Activated CD4-positive, CD25-positive, alpha-beta regulatory T cell treated with anti-CD3 and anti-CD28 coated beads, Interleukin-2, amount 50 U/mL, for 16 hours (primary cell): ENCODE data around the gene SLC49A3.
"Not testable (repeated sequence)": the region's sequence is repeated elsewhere in the genome, so short reads cannot be mapped to it uniquely, and the experiment has no call there.

Experiments used
- DNase-seq: peaks from one replicate; pipeline ENCODE4 v3.0.0-alpha.2; 2020; ENCODE audit warnings: low read depth, low spot score

Gene SLC49A3

DNA sequence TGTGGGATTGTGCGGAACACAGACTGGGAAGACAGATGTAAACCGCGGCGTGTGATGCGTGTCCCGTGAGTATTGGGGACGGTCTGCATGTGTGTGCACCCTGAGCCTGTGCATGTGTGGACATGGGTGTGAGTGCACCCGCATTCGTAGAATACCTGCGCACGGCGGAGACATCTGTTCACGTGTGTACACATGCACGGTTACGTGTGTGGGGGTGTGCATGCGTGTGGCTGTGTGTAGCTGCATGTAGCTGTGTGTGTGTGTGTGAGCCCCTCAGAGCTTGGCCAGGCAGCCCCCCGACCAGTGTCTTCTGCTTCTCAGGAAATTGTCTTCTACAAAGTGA, 34.5 kb downstream of the SLC49A3 start:
- no peak for DNase-seq

DNA sequence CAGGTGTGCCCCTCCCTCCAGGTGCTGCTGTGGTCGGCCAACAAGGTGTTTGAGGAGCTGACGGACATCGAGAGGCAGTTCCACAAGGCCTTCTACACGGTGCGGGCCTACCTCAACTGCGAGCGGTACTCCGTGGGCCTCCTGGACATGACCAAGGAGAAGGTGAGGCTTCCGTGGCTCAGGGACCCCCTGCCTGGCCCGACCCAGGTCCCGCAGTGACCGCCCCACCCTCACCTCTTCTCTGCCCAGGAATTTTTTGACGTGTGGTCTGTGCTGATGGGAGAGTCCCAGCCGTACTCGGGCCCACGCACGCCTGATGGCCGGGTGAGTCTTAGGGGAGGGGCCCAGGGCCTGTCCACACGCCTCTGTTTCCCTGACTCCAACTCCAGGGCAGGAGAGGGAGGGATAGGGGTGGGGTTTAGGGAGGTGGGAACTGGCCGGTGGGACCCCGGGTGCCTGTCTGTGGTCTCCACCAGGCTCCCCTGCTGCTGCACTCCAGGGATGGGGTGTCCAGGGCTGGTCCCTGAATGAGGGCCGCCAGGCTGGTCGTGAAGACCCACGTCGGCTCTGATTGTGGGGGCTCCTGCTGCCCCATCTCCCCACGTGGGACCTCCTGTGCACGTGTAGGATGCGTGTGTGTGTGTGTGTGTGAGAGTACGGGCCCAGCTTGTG, 35.0 kb downstream of the SLC49A3 start:
- no peak for DNase-seq

DNA sequence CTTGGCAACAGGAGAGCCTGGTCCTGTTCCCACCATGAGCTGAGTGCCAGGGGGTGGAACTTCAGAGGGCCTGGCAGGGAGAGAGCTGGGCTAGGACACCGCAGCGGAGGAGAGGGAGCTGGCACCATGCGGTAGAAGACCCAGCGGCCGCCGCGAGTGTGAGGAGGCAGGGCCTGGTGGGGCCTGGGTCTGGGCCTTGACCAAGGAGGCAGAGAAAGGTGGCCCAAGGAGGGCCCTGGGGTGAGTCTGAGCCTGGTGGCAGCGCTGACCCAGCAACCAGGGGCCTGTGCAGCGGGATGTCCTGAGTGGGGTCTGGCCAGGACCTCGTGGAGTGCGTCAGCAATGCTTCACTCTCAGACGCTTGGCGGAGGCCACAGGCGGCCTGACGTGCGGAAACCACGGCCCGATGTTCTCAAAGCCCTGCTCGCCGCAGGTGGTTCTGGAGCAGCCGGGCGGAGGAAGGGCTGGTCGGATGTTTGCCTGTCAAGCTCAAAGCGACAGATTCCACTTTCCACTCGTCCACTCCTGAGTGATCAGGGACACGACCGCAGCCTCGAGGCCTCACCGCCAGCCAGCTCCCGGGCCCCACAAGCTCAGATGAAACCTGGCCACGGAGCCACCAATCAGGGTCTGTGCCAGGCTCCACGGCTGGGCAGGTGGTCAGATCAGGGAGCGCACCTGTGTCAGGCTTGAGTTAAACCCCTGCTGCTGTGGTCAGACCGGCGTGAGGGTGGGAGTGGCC, 35.7 kb downstream of the SLC49A3 start:
- DNase-seq, result no peak

DNA sequence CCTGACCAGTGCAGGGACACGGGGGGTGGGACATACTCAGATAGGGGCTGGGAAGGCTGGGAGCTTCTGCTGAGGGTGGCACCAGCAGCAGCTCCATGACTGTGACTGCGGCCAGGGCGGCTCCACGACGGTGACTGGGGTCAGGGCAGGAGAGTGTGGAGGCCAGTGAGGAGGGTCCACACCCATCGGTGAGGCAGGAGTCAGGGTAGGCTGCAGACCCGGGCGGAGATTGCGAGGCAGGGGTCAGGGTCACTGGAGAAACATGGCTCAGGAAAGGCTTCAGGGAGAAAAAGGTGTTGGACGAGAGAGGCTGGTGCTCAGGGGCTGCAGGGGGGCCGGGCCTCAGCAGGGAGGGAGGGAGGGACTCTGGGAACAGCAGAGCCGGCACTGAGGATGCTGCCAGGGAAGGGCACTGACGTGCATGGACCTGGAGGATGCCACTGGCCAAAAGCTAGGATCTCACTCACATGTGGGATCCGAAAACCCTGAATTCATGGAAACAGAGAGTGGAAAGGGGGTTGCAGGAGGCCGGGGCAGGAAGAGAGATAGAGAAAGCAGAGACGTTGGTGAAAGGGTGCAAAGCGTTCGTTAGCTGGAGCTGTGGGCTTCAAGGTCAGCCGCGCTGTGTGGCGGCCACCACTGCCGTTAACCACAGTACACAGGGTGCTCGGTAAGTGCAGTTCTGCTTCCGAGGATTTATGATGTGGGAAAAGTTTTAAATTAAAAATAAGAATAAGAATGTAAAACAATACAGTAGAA, 36.9 kb downstream of the SLC49A3 start:
- no peak for DNase-seq

DNA sequence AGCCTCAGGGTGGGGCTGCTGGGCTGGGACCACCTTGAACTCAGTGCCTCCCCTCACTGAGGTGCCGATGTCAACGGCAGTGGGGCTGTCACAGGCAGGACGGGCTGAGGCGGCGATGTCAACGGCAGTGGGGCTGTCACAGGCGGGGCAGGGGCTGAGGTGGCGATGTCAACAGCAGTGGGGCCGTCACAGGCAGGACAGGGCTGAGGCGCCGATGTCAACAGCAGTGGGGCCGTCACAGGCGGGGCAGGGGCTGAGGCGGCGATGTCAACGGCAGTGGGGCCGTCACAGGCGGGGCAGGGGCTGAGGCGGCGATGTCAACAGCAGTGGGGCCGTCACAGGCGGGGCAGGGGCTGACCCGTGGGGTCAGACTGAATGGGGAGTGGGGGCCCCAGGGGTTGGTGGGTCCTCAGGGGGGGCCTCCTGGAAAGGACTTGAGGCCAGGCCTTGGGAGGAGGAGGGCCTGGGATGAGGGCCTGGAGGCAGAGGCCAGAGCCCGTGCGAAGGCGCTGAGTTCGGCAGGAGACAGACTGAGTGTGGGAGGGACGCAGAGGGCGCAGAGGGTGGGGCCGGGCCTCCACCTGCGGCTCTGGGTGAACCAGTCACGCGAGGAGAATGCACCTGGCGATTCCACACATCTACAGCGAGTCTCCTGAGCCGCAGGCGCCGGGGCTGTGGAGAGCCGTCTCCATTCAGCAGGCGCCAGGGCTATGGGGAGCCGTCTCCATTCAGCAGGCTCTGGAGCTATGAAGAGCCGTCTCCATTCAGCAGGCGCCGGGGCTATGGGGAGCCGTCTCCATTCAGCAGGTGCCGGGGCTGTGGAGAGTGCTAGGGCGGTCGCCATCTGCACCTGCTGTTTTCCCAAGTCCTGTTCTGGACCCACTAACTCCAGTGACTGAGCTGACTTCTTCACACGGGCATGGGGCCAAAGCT, 37.7 kb downstream of the SLC49A3 start:
- DNase-seq, result no peak

DNA sequence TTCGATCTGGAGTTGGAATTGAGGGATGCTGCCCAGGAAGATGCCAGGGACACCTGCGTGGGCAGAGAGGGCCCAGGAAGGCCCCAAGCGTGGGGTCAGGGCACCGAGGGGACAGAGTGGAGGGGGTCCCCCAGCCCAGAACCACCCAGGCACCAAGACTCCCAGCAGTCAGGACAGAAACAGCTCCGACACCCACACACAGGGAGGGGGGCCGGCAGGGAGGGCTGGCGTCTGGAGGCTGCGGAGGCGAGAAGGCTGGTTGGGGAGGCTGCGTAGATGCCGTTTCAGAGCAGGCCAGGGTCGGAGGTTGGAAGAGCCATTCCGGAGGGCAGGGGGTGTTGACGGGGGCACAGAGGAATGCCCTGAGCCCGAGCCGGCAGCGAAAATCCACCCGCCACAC, 38.5 kb downstream of the SLC49A3 start:
- DNase-seq, result no peak

DNA sequence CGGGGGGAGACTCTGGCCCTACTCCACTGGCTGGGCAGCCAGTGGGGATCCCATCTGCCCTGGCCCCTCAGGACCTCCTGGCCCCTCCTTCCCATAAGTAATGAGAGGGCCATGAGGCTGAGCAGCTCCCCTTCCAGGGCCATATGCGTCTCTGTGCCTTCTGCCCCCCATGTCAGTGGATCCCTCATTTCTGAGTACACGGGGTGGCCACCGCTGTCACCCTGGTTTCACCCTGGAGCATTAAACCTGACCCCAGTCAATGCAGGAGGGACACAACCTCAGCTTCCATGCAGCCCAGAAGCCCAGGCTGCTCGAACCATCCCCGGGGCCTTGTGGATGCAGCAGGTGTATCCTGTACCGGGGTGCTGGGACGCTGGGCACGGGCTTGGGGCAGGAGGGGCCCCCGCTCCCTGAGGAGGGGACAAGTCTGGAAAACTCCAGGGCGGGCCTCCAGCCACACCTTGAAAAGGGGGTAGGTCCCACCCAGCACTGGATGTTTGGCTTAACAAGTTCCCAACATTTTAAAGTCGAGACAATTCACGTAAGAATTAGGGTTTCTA, 39.1 kb downstream of the SLC49A3 start:
- DNase-seq, result no peak

DNA sequence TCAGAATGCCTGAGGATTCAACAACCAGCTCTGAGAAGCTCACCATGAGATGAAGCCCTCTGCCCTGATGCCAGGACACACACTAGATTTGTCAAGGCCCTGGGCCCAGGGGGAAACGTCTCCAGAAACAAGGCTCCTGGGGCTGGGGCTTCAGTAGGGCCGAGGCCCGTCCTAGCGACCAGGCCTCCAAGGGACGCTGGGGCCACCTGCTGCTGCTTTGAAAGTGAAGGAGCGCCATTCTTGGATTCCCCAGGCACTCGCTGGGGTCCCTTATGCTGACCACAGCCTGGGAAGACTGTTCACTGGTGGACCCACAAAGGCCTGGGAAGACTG, 39.7 kb downstream of the SLC49A3 start:
- DNase-seq, result no peak

DNA sequence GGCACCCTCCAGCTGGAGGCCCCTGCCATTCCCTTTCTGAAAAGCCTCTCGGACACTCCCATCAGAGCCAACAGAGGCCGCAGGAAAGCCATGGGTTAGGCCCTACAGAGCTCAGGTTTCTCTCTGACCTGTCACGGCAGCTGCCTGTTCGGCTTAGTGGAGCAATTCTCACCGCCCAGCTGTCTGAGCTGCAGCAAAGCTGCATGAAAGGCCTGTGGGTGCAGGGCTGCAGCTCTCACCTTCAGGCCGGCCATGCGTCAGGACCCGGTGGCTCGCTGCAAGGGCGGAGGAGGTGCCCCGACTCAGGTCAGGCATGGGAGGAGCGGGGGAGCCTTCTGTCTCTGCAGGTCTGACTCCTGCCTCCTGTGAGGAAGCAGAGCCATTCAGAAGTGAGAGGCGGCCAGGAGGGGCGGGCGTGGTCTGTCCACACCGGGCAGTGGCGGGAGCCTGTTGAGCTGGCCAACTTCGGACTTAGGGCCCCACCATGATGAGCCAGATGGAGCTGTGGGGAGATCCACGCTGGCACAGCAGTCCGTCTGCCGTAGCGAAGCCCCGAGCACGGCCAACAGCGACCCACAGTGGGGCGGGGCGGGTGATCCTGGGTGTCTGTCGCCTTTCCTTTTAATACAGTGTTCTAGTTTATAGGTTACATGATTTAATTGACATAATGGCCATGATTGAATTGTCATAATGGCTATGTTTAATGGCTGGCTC, 40.2 kb downstream of the SLC49A3 start:
- no peak for DNase-seq

DNA sequence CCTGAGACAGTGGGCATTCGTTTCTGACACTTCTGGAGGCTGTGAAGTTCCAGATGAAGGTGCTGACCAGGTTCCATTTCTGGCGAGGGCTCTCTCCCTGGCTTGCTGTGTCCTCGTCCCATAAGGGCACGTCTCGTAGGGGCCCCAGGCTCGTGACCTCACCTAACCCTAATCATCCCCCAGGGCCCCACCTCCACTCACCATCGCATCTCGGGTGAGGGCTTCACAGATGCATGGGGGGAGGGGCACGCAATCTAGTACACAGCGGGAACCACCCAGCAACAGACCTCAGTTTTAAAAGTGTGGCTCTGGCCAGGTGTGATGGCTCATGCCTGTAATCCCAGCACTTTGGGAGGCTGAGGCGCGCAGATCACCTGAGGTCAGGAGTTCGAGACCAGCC, 41.5 kb downstream of the SLC49A3 start:
- DNase-seq, result no peak

DNA sequence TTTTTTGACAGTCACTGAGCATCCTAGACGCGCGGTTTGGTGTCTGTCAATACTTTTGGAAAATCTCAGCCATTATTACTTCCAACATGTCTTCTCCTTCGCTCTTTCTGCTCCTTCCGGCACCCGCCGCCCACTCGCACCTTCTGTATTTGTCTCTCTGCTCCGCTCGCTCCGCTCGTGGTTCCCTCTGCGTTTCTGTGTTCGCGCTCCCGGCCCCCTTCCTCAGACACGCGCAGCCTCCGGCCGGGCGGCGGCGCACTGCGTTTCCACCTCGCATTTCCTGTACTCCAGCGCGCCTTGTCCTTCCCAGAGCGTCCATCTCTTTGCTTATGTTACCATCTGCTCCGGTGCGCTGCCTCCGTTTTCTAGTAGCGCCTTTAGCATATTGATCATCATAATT, 42.5 kb downstream of the SLC49A3 start:
- no peak for DNase-seq

DNA sequence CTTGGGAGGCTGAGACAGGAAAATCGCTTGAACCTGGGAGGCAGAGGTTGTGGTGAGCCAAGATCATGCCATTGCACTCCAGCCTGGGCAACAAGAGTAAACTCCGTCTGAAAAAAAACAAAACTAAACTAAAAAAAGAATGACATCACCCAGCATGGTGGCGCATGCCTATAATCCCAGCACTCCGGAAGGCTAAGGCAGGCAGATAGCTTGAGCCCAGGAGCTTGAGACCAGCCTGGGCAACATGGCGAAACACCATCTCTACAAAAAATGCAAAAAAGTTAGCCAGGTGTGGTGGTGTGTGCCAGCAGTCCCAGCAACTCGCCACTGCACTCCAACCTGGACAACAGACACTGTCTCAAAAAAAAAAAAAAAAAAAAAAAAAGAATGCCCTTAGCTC, 46.6 kb downstream of the SLC49A3 start:
- DNase-seq, result not testable (repeated sequence)

DNA sequence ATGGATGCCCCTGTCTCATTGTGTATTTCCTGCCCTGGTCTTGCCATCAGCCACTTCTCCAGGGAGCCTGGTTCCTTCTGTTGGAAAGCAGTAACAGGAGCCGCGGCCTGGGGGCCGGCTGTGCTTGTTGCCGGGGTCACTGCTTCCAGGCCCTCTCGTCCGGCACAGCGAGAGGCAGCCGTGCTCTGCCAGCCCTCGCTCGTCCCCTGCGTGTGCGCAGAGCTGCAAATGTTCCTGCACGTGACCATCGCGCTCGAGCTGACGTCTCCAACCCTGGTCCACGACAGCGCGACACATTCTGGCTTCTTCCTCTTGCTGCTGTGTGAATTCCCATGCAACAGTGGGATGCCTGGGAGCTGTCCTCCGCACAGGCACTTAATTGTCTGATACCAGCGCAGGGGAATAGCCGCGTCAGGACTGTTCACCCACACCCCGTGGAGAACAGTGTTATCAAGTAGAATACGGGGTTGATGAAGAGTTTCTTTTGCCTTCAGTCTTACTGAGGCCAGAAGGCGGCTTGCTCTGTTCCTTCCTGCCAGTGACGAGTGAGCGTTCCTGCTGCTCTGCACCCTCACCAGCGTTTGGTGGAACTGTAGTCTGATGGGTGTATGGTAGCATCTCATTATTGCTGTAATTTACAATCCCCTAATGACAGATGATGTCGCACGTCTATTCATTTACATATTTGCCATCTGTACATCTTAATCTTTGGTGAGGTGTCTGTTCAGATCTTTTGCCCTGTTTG, 51.2 kb downstream of the SLC49A3 start:
- DNase-seq, result no peak

DNA sequence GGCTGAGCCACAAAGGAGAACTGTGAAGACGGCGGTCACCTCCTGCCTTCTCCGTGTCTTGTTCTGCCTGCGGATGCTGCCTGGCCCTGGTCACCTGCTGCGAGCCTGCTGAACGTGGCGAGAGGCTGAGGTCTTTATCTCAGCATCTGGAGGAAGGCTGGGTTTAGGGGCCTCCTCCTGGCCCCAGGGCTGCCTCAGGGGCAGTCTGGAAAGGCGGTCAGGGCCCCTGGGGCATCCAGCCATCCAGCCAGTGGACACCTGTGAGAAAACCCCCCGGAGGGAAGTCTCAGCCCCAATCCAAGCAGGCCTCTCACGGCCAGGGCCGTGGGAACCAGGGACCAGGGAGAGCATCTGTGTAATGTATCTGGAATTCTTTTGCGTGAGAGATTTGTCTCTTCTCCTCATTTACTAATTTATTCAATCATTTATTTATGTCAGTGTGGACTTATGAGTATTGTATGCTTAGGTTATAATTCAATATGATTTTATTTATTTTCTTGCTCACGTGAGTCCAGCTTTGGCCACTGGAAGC, 52.3 kb downstream of the SLC49A3 start:
- no peak for DNase-seq

DNA sequence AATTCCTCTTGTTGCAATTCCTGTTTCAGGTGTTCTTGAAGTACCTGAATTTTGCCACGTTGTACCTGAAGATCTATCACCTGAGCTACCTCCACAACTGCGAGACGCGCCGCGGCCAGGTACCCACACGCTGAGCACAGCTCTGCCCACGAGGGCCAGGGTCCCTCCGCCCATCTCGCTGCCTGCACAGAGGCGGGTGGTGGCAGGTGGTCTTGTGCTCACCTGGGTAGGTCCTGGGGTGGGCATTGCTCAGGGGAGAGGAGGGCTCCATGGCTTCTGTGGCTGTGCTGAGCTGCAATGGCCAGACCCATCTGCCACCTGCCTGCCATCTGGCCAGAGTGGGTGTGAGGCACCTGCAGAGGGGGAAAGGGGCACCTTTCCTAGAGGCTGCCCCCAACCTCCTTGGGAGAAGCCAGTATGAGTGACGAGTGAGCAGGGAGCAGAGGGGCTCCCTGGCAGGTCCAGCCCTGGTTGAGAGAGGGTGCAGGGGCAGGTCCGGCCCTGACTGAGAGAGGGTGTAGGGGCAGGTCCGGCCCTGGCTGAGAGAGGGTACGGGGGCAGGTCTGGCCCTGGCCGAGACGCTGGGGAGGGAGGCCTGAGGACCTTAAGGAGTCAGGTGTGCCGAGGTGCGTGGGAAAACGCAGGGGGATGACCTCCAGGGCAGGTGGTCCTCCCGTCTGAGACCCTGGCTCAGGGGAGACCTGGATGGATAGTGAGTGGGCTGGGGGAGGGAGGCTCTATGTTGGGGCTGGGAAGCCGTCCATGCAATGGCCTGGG, 52.9 kb downstream of the SLC49A3 start:
- DNase-seq, result no peak

DNA sequence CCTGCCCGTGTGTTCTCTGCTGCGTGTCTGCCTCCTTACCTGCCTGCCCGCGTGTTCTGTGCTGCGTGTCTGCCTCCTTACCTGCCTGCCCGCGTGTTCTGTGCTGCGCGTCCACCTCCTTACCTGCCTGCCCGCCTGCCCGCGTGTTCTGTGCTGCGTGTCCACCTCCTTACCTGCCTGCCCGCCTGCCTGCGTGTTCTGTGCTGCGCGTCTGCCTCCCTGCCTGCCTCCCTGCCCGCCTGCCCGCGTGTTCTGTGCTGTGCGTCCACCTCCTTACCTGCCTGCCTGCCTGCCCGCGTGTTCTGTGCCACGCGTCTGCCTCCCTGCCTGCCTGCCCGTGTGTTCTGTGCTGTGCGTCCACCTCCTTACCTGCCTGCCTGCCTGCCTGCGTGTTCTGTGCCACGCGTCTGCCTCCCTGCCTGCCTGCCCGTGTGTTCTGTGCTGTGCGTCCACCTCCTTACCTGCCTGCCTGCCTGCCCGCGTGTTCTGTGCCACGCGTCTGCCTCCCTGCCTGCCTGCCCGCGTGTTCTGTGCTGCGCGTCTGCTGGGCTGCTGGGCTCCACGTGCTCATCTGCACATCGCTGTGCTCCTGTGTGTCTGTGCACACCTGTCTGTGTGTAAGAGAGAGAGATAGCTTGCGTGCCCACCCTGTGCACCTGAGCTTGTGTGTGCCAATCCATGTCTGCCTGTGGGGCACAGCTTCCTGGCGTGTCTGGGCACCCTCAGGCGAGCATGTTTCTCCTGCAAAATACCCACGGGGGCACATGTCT, 53.7 kb downstream of the SLC49A3 start:
- DNase-seq, result not testable (repeated sequence)

DNA sequence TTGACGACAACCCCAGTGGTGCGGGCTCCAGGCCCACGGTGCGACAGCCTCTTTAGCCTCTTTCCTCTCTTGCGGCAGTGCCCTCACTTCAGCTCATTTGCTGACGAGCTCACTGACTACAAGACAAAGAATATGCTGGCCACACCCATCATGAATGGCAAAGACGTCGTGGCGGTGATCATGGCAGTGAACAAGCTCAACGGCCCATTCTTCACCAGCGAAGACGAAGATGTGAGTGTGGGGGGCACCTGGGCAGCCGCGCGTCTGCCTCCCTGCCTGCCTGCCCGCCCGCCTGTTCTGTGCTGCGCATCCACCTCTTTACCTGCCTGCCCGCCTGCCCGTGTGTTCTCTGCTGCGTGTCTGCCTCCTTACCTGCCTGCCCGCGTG, 54.4 kb downstream of the SLC49A3 start:
- DNase-seq, result no peak

DNA sequence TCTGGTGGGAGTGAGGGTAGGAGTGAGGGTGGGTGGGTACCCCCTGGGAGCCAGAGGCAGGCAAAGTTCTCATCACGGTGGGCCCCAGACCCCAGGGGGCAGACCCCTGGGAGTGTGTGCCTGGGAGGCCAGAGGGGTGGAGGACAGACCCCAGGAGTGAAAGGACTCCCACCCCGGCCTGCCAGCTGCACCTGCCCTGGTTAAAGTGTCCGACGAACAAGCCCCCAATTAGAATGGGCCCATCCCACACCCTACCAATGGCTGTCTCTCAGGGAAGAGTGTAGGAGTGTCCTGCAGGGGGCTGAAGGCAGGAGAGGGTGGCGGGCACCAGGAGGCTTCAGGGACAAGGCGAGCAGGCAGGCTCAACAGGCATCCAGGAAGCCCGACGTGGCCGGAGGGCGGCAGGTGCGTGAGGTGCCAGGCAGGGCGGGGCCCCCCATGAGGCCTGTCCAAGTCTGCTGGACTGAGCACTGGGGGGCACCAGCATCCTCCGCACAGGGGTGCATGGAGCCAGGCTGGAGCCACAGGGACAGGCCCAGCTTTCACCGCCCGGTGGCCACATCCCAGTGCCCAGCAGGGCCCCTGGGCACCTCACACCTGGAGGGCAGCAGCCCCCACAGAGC, 54.9 kb downstream of the SLC49A3 start:
- DNase-seq, result no peak
